IMR-90 (cell line): Measurements from ENCODE around the gene TANK. TPM values are rescaled to one million over a fixed set of nuclear protein-coding genes. Genes with fewer than 3 reads are reported as not detected.

Source experiments
- ATAC-seq: fragments of 200-7000 bp; cut with Tn5 transposase; 2 replicates; pipeline ENCODE4 v1.9.1; 2020; ENCODE audit warnings: low read depth, mild to moderate bottlenecking, moderate library complexity
- BruUV-seq: library from RNA; stranded (reverse); fragments of 400-500 nt; replicated peaks from 2 replicates; lab custom pipeline; 2021; lab: Mats Ljungman, UMichigan
- CTCF ChIA-PET: fragments of 300-600 bp; formaldehyde crosslinking; extraction: SDS; loops from one replicate; lab custom pipeline; 2021; ENCODE audit warnings: antibody characterized with exemption; lab: Yijun Ruan, JAX
- POLR2A ChIA-PET: fragments of 300-600 bp; sonication (Branson Sonifier 250); formaldehyde crosslinking; loops from one replicate; lab custom pipeline; 2022; ENCODE audit warnings: antibody characterized with exemption; ENCODE audit not compliant: unreplicated experiment; lab: Charles Lee
- DNase-seq: peaks from one replicate; pipeline ENCODE4 v3.0.0; 2013
- H2AFZ ChIP-seq: replicated peaks from 2 replicates; pipeline ENCODE3; 2013; ENCODE audit warnings: low read length, mild to moderate bottlenecking; ENCODE audit not compliant: poor library complexity
- H2AK5ac ChIP-seq: 2 replicates; pipeline ENCODE4 v1.6.1; 2013; ENCODE audit warnings: low read depth, low read length, inconsistent platforms
- H2AK9ac ChIP-seq: replicated peaks from 2 replicates; pipeline ENCODE3; 2013; ENCODE audit warnings: mild to moderate bottlenecking, low read depth, low read length, moderate library complexity; ENCODE audit not compliant: poor library complexity
- H2BK120ac ChIP-seq: 2 replicates; pipeline ENCODE4 v1.6.1; 2013; ENCODE audit warnings: low read depth, low read length, inconsistent platforms
- H2BK15ac ChIP-seq: 3 replicates; pipeline ENCODE4 v1.6.1; 2013; ENCODE audit warnings: low read depth, low read length, inconsistent platforms
- H2BK20ac ChIP-seq: 2 replicates; pipeline ENCODE4 v1.6.1; 2013; ENCODE audit warnings: low read depth, mild to moderate bottlenecking, inconsistent platforms, low read length, moderate library complexity
- H2BK5ac ChIP-seq: 2 replicates; pipeline ENCODE4 v1.6.1; 2013; ENCODE audit warnings: mild to moderate bottlenecking, low read depth, low read length, inconsistent platforms; ENCODE audit not compliant: poor library complexity, severe bottlenecking
- H3K14ac ChIP-seq: replicated peaks from 2 replicates; pipeline ENCODE4 v1.6.1; 2013; ENCODE audit warnings: low read depth, low read length, inconsistent platforms
- H3K18ac ChIP-seq: 2 replicates; pipeline ENCODE4 v1.6.1; 2013; ENCODE audit warnings: low read depth, low read length, control low read depth
- H3K23ac ChIP-seq: 2 replicates; pipeline ENCODE4 v1.6.1; 2013; ENCODE audit warnings: low read depth, low read length, inconsistent platforms
- H3K27ac ChIP-seq: 2 replicates; pipeline ENCODE4 v1.5.1; 2013; ENCODE audit warnings: mild to moderate bottlenecking, control low read depth, low read length; ENCODE audit not compliant: insufficient read depth
- H3K27me3 ChIP-seq: 2 replicates; pipeline ENCODE4 v1.6.1; 2013; ENCODE audit warnings: low read length; ENCODE audit not compliant: control insufficient read depth, insufficient read depth
- H3K36me3 ChIP-seq: 2 replicates; pipeline ENCODE4 v1.6.1; 2013; ENCODE audit warnings: low read length, mixed read lengths; ENCODE audit not compliant: control insufficient read depth, insufficient read depth
- H3K4ac ChIP-seq: 2 replicates; pipeline ENCODE4 v1.6.1; 2013; ENCODE audit warnings: low read depth, low read length, inconsistent platforms
- H3K4me1 ChIP-seq: 2 replicates; pipeline ENCODE4 v1.6.1; 2013; ENCODE audit warnings: low read length, mixed read lengths; ENCODE audit not compliant: control insufficient read depth, insufficient read depth
- H3K4me2 ChIP-seq: 2 replicates; pipeline ENCODE4 v1.6.1; 2013; ENCODE audit warnings: low read depth, mild to moderate bottlenecking, control low read depth, low read length, moderate library complexity
- H3K4me3 ChIP-seq: 2 replicates; pipeline ENCODE4 v1.5.1; 2013; ENCODE audit warnings: low read depth, mild to moderate bottlenecking, control low read depth, low read length, moderate library complexity; ENCODE audit not compliant: insufficient read depth
- H3K56ac ChIP-seq: 2 replicates; pipeline ENCODE4 v1.6.1; 2013; ENCODE audit warnings: low read length, inconsistent platforms; ENCODE audit not compliant: insufficient read depth; ENCODE audit errors: extremely low read depth
- H3K79me1 ChIP-seq, 2 experiments: 2 replicates each; pipeline ENCODE4 v1.6.1; 2013; ENCODE audit warnings: low read length in 2 of 2, inconsistent platforms in 1 of 2, low read depth in 1 of 2
- H3K9ac ChIP-seq: 2 replicates; pipeline ENCODE4 v1.6.1; 2013; ENCODE audit warnings: low read depth, low read length, control low read depth
- H3K9me1 ChIP-seq: 2 replicates; pipeline ENCODE4 v1.6.1; 2013; ENCODE audit warnings: low read length, inconsistent platforms; ENCODE audit not compliant: insufficient read depth
- H3K9me3 ChIP-seq: 2 replicates; pipeline ENCODE4 v1.6.1; 2013; ENCODE audit warnings: low read length; ENCODE audit not compliant: control insufficient read depth, insufficient read depth
- H4K20me1 ChIP-seq: 2 replicates; pipeline ENCODE4 v1.6.1; 2013; ENCODE audit warnings: low read length, inconsistent platforms; ENCODE audit not compliant: insufficient read depth
- H4K5ac ChIP-seq: 2 replicates; pipeline ENCODE4 v1.6.1; 2013; ENCODE audit warnings: mild to moderate bottlenecking, low read depth, low read length, control low read depth
- H4K8ac ChIP-seq, 2 experiments: 2 replicates each; pipeline ENCODE4 v1.6.1; 2013; ENCODE audit warnings: low read depth in 2 of 2, low read length in 2 of 2, control low read depth in 1 of 2, inconsistent platforms in 1 of 2
- H4K91ac ChIP-seq: 2 replicates; pipeline ENCODE4 v1.6.1; 2013; ENCODE audit warnings: low read depth, low read length, inconsistent platforms; ENCODE audit not compliant: insufficient read depth
- BHLHE40 ChIP-seq: fragments of 150-350 bp; IDR thresholded peaks from 2 replicates; pipeline ENCODE4 v1.6.1; 2016; ENCODE audit warnings: mild to moderate bottlenecking, low read depth, low read length
- CEBPB ChIP-seq: IDR thresholded peaks from 2 replicates; pipeline ENCODE4 v1.6.1; 2012; ENCODE audit warnings: low read depth, low read length, improper control_type of control experiment
- CHD1 ChIP-seq: IDR thresholded peaks from 2 replicates; pipeline ENCODE4 v1.6.1; 2012; ENCODE audit warnings: low read depth, low read length, improper control_type of control experiment
- CTCF ChIP-seq: conservative IDR thresholded peaks from 2 replicates; pipeline ENCODE4 v1.5.1; 2012; ENCODE audit warnings: mild to moderate bottlenecking, low read depth, low read length, improper control_type of control experiment
- ELK1 ChIP-seq: fragments of 150-350 bp; IDR thresholded peaks from 2 replicates; pipeline ENCODE4 v1.6.1; 2016; ENCODE audit warnings: low read depth, mild to moderate bottlenecking, low read length, moderate library complexity, borderline replicate concordance
- FOS ChIP-seq: fragments of 150-350 bp; IDR thresholded peaks from 2 replicates; pipeline ENCODE4 v1.6.1; 2016; ENCODE audit warnings: low read depth, low read length
- MAFK ChIP-seq: IDR thresholded peaks from 2 replicates; pipeline ENCODE4 v1.6.1; 2012; ENCODE audit warnings: low read depth, low read length, improper control_type of control experiment
- MAZ ChIP-seq: IDR thresholded peaks from 2 replicates; pipeline ENCODE4 v1.6.1; 2012; ENCODE audit warnings: low read depth, mild to moderate bottlenecking, low read length, improper control_type of control experiment, moderate library complexity, borderline replicate concordance
- MXI1 ChIP-seq: IDR thresholded peaks from 2 replicates; pipeline ENCODE4 v1.6.1; 2012; ENCODE audit warnings: low read depth, mild to moderate bottlenecking, low read length, moderate library complexity, borderline replicate concordance
- NFE2L2 ChIP-seq: fragments of 150-350 bp; IDR thresholded peaks from 2 replicates; pipeline ENCODE4 v1.6.1; 2016; ENCODE audit warnings: low read depth, mild to moderate bottlenecking, low read length
- POLR2A ChIP-seq: IDR thresholded peaks from 2 replicates; pipeline ENCODE4 v1.6.1; 2012; ENCODE audit warnings: mild to moderate bottlenecking, low read depth, low read length
- RAD21 ChIP-seq: IDR thresholded peaks from 2 replicates; pipeline ENCODE4 v1.6.1; 2012; ENCODE audit warnings: low read length, improper control_type of control experiment
- RCOR1 ChIP-seq: IDR thresholded peaks from 2 replicates; pipeline ENCODE4 v1.6.1; 2012; ENCODE audit warnings: mild to moderate bottlenecking, low read length, improper control_type of control experiment; ENCODE audit not compliant: insufficient replicate concordance
- RFX5 ChIP-seq: IDR thresholded peaks from 2 replicates; pipeline ENCODE4 v1.8.0; 2012; ENCODE audit warnings: low read depth, mild to moderate bottlenecking, low read length, moderate library complexity
- SMC3 ChIP-seq: fragments of 150-350 bp; IDR thresholded peaks from 2 replicates; pipeline ENCODE4 v1.6.1; 2016; ENCODE audit warnings: low read depth, mild to moderate bottlenecking, antibody characterized with exemption, low read length, moderate library complexity
- WGBS, 2 experiments: methylation state at CpG; one replicate each; pipeline versions ENCODE4 v1.1.5 to v1.1.7; 2013; ENCODE audit warnings: missing lambda C conversion rate in 2 of 2; ENCODE audit not compliant: insufficient read length in 1 of 2; ENCODE audit errors: extremely low coverage in 2 of 2; 5-methylcytosine and 5-hydroxymethylcytosine counted together
- dilution Hi-C: fragments of 300-500 bp; cut with HindIII; formaldehyde crosslinking; loops from one replicate; pipeline ENCODE4 v1.14.3; 2018; ENCODE audit warnings: low sequenced_read_pairs; ENCODE audit not compliant: unreplicated experiment
- in situ Hi-C: fragments of 300-500 bp; cut with MboI; formaldehyde crosslinking; loops from 3 replicates; pipeline ENCODE4 v1.14.3; 2019; ENCODE audit warnings: low sequenced_read_pairs, inconsistent platforms, mixed read lengths
- intact Hi-C: fragments of 100-400 bp; cut with micrococcal nuclease; formaldehyde crosslinking; loops from 2 replicates; pipeline ENCODE4 v1.10.0; 2022
- polyA plus RNA-seq, 3 experiments: library from polyadenylated mRNA; depleted of rRNA; stranded (reverse); fragments of >200 nt; gene quantifications; 2 replicates each; pipeline ENCODE4 v1.2.3, GENCODE V29; 2012; ENCODE audit warnings: low replicate concordance in 1 of 3
- total RNA-seq: library from RNA; depleted of rRNA; stranded (reverse); fragments of >200 nt; gene quantifications from 2 replicates; pipeline ENCODE4 v1.2.3, GENCODE V29; 2012
- TF ChIP-seq, protein P1 (sequence below): fragments of 150-350 bp; IDR thresholded peaks from 2 replicates; pipeline ENCODE4 v1.6.1; 2017; ENCODE audit warnings: mild to moderate bottlenecking, antibody characterized with exemption, low read length, low read depth

Gene TANK
- total and polyA plus RNA-seq, 2 of the 4 experiments (the other 2 are of a cell fraction): 25.4 to 41.9 TPM

DNA sequence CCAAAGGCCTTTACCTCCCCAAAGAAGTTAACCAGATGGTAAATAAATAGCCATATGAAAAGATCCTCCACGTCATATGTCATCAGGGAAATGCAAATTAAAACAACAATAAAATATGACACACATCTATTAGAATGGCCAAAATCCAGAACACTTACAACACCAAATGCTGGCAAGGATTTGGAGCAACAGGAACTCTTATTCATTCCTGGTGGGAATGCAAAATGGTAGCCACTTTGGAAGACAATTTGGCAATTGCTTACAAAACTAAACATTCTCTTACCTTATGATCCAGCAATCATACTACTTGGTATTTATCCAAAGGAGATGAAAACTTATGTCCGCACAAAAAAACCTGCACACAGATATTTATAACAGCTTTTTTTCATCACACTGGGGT is 1.3 kb upstream of the TANK start:
- no peak overlapping the region for H3K4me3 ChIP-seq
- no peak overlapping the region for H3K18ac ChIP-seq
- no peaks in the 10 kb centered on the region for H3K27me3 ChIP-seq
- H2BK20ac ChIP-seq: no peak overlapping the region
- no peak overlapping the region for H4K5ac ChIP-seq
- H3K9me1 ChIP-seq: no peaks in the 10 kb centered on the region
- H3K14ac ChIP-seq: no peak overlapping the region
- no peaks in the 10 kb centered on the region for H3K9me3 ChIP-seq
- POLR2A ChIA-PET: no interaction called here
- peaks cover 5 to 24% of the 10 kb centered on the region in 2 experiments; a peak in 2 of 4 replicates for H3K79me1 ChIP-seq
- H3K4me2 ChIP-seq: no peak overlapping the region
- no peak overlapping the region for H3K4ac ChIP-seq
- no peak for TF ChIP-seq CEBPB
- no peak for TF ChIP-seq RAD21
- TF ChIP-seq CTCF: no peak
- no peak for TF ChIP-seq MAZ
- TF ChIP-seq RFX5: no peak
- TF ChIP-seq FOS: no peak
- TF ChIP-seq RCOR1: no peak
- TF ChIP-seq ELK1: no peak
- no peak for TF ChIP-seq MAFK
- TF ChIP-seq BHLHE40: no peak
- no peak for TF ChIP-seq POLR2A
- no peak for TF ChIP-seq MXI1
- TF ChIP-seq NFE2L2: no peak
- TF ChIP-seq CHD1: no peak
- no peak for TF ChIP-seq SMC3
- TF ChIP-seq, protein P1, sequence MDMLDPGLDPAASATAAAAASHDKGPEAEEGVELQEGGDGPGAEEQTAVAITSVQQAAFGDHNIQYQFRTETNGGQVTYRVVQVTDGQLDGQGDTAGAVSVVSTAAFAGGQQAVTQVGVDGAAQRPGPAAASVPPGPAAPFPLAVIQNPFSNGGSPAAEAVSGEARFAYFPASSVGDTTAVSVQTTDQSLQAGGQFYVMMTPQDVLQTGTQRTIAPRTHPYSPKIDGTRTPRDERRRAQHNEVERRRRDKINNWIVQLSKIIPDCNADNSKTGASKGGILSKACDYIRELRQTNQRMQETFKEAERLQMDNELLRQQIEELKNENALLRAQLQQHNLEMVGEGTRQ: no peak
- WGBS, 2 experiments: no CpG with 5 or more reads among the region's 2 CpGs
- H4K91ac ChIP-seq: no peak overlapping the region
- H3K36me3 ChIP-seq: peaks cover 6% of the 10 kb centered on the region; the same call in 1 of the 2 replicates
- CTCF ChIA-PET: no interaction called here
- H3K4me1 ChIP-seq: no peaks in the 10 kb centered on the region
- ATAC-seq (no peak), DNase-seq (no peak)
- H3K23ac ChIP-seq: no peak overlapping the region
- no TSS peak for BruUV-seq
- no peak overlapping the region for H2BK5ac ChIP-seq
- no peak overlapping the region for H2AK9ac ChIP-seq
- in situ Hi-C loops: no loop called here
- H3K56ac ChIP-seq: no peak overlapping the region
- no peak overlapping the region; a peak in 1 of 4 replicates for H4K8ac ChIP-seq
- no peak overlapping the region for H3K9ac ChIP-seq
- intact Hi-C loops: no loop called here
- no peak overlapping the region for H3K27ac ChIP-seq
- H2AFZ ChIP-seq: no peak overlapping the region
- no peak overlapping the region for H2BK120ac ChIP-seq
- dilution Hi-C loops: no loop called here
- no peak overlapping the region for H2BK15ac ChIP-seq
- no peaks in the 10 kb centered on the region for H4K20me1 ChIP-seq
- no peak overlapping the region for H2AK5ac ChIP-seq
